ENCODE data around the gene TRIP10.
"Not testable (repeated sequence)": the region's sequence is repeated elsewhere in the genome, so short reads cannot be mapped to it uniquely, and the experiment has no call there.

TRIP10 gene

GRCh38 chr19:6744381-6745301 lies 5.2 kb downstream of the TRIP10 start:
- no peak for DNase-seq

- DNase-seq, result no peak
These were observed 6.5 kb downstream of the TRIP10 start for GRCh38 chr19:6745965-6746364.

- DNase-seq, result not testable (repeated sequence)
These were observed 9.1 kb downstream of the TRIP10 start for GRCh38 chr19:6748543-6748942.

GRCh38 chr19:6750062-6750461 lies 10.6 kb downstream of the TRIP10 start:
- no peak for DNase-seq

- no peak for DNase-seq
These were observed 11.7 kb downstream of the TRIP10 start for GRCh38 chr19:6751189-6751588.

GRCh38 chr19:6752256-6753177 lies 13.0 kb downstream of the TRIP10 start:
- DNase-seq, result no peak

GRCh38 chr19:6753178-6754031 lies 13.9 kb downstream of the TRIP10 start:
- no peak for DNase-seq

GRCh38 chr19:6754136-6754535 lies 14.7 kb downstream of the TRIP10 start:
- no peak for DNase-seq

- no peak for DNase-seq
These were observed 15.4 kb downstream of the TRIP10 start for GRCh38 chr19:6754653-6755463.

- no peak for DNase-seq
These were observed 21.1 kb downstream of the TRIP10 start for GRCh38 chr19:6760606-6761005.

- no peak for DNase-seq
These were observed 21.7 kb downstream of the TRIP10 start for GRCh38 chr19:6761053-6761676.

- DNase-seq, result not testable (repeated sequence)
These were observed 22.8 kb downstream of the TRIP10 start for GRCh38 chr19:6762253-6762797.

GRCh38 chr19:6765738-6766356 lies 26.4 kb downstream of the TRIP10 start:
- no peak for DNase-seq

- DNase-seq, result no peak
These were observed 27.0 kb downstream of the TRIP10 start for GRCh38 chr19:6766357-6767080.

GRCh38 chr19:6767081-6767356 lies 27.5 kb downstream of the TRIP10 start:
- DNase-seq, result no peak

GRCh38 chr19:6767357-6768235 lies 28.1 kb downstream of the TRIP10 start, which contains the start of gene SH2D3A:
SH2D3A (minus strand) TSS chr19:6767435; CDS start chr19:6763748, 3,687 bp downstream.
- DNase-seq, result peak; percentile 33

- DNase-seq, result no peak
These were observed 28.8 kb downstream of the TRIP10 start for GRCh38 chr19:6768236-6768785.

GRCh38 chr19:6769006-6769619 lies 29.6 kb downstream of the TRIP10 start:
- DNase-seq, result no peak
